ENCODE measurements around the gene TM4SF18.
A peak's percentile ranks its signal among the peaks of the same experiment; 100 is the strongest.

DNA sequence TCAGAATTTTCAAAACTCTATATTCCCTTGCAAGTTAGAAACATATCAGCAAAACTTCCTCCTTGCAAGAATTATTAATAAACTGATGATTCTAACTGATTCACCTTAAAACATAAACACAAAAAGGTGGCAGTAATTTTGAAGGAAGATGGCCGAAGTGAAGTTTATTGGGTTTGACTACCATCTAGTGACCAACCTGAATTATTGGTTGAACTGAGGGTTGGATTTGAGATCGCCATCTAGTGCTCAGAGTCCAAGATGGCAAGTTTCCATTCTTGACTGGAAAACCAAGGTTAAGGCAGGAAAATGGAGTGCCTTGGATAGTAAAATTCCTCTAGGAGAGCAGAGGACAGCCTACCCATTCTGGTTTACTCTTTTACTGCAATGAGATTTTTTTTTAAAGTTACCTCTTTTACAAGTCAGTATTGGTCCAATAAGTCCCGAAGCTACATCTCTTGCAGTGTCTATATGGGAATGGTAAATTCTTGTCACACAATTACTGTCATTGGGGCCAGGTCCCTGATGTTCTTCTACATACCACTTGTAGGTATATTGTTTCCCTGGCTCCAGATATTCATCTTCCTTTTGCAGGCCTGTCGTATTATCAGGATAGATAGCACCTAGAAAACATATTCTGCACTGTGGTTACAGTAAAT, 60.2 kb downstream of the TM4SF18 start:
- TF ChIP-seq, protein P1, sequence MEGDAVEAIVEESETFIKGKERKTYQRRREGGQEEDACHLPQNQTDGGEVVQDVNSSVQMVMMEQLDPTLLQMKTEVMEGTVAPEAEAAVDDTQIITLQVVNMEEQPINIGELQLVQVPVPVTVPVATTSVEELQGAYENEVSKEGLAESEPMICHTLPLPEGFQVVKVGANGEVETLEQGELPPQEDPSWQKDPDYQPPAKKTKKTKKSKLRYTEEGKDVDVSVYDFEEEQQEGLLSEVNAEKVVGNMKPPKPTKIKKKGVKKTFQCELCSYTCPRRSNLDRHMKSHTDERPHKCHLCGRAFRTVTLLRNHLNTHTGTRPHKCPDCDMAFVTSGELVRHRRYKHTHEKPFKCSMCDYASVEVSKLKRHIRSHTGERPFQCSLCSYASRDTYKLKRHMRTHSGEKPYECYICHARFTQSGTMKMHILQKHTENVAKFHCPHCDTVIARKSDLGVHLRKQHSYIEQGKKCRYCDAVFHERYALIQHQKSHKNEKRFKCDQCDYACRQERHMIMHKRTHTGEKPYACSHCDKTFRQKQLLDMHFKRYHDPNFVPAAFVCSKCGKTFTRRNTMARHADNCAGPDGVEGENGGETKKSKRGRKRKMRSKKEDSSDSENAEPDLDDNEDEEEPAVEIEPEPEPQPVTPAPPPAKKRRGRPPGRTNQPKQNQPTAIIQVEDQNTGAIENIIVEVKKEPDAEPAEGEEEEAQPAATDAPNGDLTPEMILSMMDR (IDR thresholded peaks at IDR 0.05): peak; percentile 95
- TF ChIP-seq, protein P2, sequence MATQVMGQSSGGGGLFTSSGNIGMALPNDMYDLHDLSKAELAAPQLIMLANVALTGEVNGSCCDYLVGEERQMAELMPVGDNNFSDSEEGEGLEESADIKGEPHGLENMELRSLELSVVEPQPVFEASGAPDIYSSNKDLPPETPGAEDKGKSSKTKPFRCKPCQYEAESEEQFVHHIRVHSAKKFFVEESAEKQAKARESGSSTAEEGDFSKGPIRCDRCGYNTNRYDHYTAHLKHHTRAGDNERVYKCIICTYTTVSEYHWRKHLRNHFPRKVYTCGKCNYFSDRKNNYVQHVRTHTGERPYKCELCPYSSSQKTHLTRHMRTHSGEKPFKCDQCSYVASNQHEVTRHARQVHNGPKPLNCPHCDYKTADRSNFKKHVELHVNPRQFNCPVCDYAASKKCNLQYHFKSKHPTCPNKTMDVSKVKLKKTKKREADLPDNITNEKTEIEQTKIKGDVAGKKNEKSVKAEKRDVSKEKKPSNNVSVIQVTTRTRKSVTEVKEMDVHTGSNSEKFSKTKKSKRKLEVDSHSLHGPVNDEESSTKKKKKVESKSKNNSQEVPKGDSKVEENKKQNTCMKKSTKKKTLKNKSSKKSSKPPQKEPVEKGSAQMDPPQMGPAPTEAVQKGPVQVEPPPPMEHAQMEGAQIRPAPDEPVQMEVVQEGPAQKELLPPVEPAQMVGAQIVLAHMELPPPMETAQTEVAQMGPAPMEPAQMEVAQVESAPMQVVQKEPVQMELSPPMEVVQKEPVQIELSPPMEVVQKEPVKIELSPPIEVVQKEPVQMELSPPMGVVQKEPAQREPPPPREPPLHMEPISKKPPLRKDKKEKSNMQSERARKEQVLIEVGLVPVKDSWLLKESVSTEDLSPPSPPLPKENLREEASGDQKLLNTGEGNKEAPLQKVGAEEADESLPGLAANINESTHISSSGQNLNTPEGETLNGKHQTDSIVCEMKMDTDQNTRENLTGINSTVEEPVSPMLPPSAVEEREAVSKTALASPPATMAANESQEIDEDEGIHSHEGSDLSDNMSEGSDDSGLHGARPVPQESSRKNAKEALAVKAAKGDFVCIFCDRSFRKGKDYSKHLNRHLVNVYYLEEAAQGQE (IDR thresholded peaks at IDR 0.05; ENCODE audit: insufficient read depth in 1 of 2, low read depth in 2 of 2, low read length in 1 of 2): no peak
- TF ChIP-seq POLR2AphosphoS5 (IDR thresholded peaks at IDR 0.05; ENCODE audit: low read depth, low read length): peak; percentile 68; the same call in 1 of the 2 replicates
